Left lung (tissue), 10 donors: ENCODE results near the gene COL21A1. TPM values are rescaled to one million over a fixed set of nuclear protein-coding genes. Genes with fewer than 3 reads are reported as not detected.

ENCODE experiments used
- ATAC-seq: fragments of 200-7000 bp; cut with Tn5 transposase; one replicate; pipeline ENCODE4 v1.9.1; 2020; ENCODE audit warnings: moderate library complexity
- DNase-seq, 4 donors: peaks; one replicate each; pipeline ENCODE4 v3.0.0-alpha.2; 2013 to 2020
- H3K27ac ChIP-seq, 2 donors: fragments of 200-600 bp; sonication (generic) in 1 of 2; one replicate each; pipeline versions ENCODE4 v1.5.0 to v1.8.0; 2020 to 2021
- H3K27me3 ChIP-seq, 2 donors: fragments of 200-600 bp; sonication (generic) in 1 of 2; one replicate each; pipeline versions ENCODE4 v1.5.0 to v1.8.0; 2020 to 2021
- H3K36me3 ChIP-seq, 2 donors: fragments of 200-600 bp; sonication (generic) in 1 of 2; one replicate each; pipeline versions ENCODE4 v1.5.0 to v1.8.0; 2020 to 2021
- H3K4me1 ChIP-seq, 2 donors: fragments of 200-600 bp; one replicate each; pipeline ENCODE4 v1.8.0; 2021
- H3K4me3 ChIP-seq, 2 donors: fragments of 200-600 bp; sonication (generic) in 1 of 2; one replicate each; pipeline versions ENCODE4 v1.5.0 to v1.8.0; 2020 to 2021; ENCODE audit warnings: mild to moderate bottlenecking in 1 of 2
- H3K9me3 ChIP-seq, 2 donors: fragments of 200-600 bp; sonication (generic) in 1 of 2; one replicate each; pipeline versions ENCODE4 v1.5.0 to v1.8.0; 2020 to 2021
- intact Hi-C, 2 donors: fragments of 100-400 bp; cut with DNase I; formaldehyde crosslinking; loops; one replicate each; pipeline versions ENCODE4 v1.11.2 to v1.14.2; 2022
- polyA plus RNA-seq, 6 donors: library from polyadenylated mRNA; unstranded; fragments of 120-200 nt; gene quantifications; one replicate each; pipeline ENCODE4 v1.2.1, GENCODE V29; 2013; ENCODE audit not compliant: insufficient read length in 6 of 6
- total RNA-seq, 2 donors: library from RNA; stranded (reverse); fragmentation: NEBNext Ultra II Directional; extraction: Animal tissue kit (Norgen Biotek cat#: 25700); gene quantifications; one replicate each; pipeline ENCODE4 v1.2.1, GENCODE V29; 2021
- TF ChIP-seq, protein P1 (sequence below), 2 donors: fragments of 200-600 bp; sonication (generic) in 1 of 2; IDR thresholded peaks; one replicate each; pipeline versions ENCODE4 v1.5.0 to v1.8.0; 2021; ENCODE audit warnings: antibody characterized with exemption in 2 of 2
- donor health status: DM: no; HTN: yes; CAD: no.
- donor health status: DM: no; HTN: no; CAD: no.

Gene COL21A1
- total and polyA plus RNA-seq, 8 donors = 6.6 to 190 (median 151) TPM

DNA sequence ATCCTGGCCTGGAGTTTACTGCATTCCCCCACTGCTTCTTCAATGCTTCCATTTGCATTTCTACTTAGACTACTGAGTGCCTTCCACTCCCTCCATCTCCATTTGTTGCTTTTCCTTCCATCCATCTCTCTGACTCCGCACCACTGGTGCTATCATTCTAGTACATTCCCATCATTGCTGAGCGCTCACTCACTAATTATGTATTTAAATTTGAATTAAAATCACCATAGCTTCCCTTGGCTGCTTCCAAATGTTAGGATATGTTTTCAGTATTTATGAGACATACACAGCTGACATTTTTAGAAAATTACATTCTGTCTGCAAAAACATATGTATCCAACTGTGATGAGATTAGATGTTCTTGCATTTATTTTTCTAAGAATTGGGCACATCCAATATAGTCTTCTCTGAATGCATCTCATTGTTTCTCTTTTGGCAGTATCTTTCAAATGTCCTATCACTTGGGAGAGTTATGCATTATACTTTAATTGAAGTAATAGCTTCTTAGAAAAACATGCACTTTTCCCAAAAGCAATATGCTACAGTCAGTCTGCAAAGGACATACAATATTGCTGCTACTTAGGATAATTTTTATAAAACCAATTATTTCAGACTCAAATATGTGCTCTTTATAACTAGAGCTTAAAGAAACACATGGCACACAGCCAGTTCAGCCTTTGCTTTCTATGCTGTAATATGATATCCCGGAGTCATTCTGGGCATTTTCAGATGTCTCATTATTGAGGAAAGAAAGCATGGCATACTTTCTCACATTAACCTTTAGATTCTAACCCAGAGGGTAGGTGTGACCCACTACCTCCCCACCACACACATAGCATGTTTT, 12.1 kb upstream of the COL21A1 start:
- ATAC-seq (no peak), DNase-seq (peak in 2 of 4 donors; percentile 64 to 78)
- no peaks in the 10 kb centered on the region for H3K27me3 ChIP-seq
- no peaks in the 10 kb centered on the region for H3K36me3 ChIP-seq
- no peaks in the 10 kb centered on the region for H3K9me3 ChIP-seq
- no peak overlapping the region for H3K4me3 ChIP-seq
- H3K4me1 ChIP-seq = no peaks in the 10 kb centered on the region
- intact Hi-C loops = no loop called here
- TF ChIP-seq, protein P1, sequence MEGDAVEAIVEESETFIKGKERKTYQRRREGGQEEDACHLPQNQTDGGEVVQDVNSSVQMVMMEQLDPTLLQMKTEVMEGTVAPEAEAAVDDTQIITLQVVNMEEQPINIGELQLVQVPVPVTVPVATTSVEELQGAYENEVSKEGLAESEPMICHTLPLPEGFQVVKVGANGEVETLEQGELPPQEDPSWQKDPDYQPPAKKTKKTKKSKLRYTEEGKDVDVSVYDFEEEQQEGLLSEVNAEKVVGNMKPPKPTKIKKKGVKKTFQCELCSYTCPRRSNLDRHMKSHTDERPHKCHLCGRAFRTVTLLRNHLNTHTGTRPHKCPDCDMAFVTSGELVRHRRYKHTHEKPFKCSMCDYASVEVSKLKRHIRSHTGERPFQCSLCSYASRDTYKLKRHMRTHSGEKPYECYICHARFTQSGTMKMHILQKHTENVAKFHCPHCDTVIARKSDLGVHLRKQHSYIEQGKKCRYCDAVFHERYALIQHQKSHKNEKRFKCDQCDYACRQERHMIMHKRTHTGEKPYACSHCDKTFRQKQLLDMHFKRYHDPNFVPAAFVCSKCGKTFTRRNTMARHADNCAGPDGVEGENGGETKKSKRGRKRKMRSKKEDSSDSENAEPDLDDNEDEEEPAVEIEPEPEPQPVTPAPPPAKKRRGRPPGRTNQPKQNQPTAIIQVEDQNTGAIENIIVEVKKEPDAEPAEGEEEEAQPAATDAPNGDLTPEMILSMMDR (IDR thresholded peaks at IDR 0.05) = no peak
- no peak overlapping the region for H3K27ac ChIP-seq

DNA sequence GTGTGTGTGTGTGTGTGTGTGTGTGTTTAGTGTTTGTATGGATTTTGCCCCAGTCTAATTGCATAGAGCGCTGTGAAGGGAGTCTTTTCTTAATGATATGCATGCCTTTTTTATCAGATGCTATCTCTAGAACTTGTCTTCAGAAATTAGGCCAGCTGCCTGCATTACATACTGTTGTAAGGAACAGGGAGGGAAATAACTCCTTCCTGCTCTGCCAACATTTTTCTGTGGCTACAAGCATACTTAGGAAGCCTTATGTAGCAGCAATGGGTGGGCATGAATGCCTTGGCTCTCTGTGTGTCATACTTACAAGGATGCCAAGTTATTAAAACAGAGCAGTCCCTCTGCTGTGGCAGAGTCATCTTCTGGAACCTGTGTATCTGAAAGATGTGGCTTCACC, 8.0 kb upstream of the COL21A1 start:
- H3K4me1 ChIP-seq = no peaks in the 10 kb centered on the region
- H3K36me3 ChIP-seq = no peaks in the 10 kb centered on the region
- no peak for ATAC-seq
- no peak overlapping the region for H3K4me3 ChIP-seq
- intact Hi-C loops = no loop called here
- no peak for DNase-seq
- H3K27me3 ChIP-seq = no peaks in the 10 kb centered on the region
- H3K9me3 ChIP-seq = no peaks in the 10 kb centered on the region
- no peak overlapping the region for H3K27ac ChIP-seq
- TF ChIP-seq, protein P1 (IDR thresholded peaks at IDR 0.05) = no peak

DNA sequence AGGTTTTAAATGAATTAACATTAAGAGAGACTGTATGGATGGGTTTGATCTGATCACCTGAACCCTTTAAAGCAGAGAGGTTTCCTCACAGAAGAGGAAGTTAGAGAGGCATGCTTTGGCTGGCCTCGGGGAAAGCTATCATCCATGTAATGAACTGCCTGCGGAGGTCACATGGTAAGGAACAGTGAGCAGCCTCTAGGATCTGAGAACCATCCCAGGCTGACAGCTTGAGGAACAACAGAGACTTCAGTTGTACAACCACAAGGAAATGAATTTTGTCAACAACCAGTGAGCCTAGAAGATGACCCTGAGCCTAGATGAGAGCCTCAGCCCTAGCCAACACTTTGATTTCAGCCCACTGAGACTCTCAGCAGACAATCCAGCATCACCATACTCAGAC, 2.9 kb upstream of the COL21A1 start:
- H3K9me3 ChIP-seq = no peaks in the 10 kb centered on the region
- intact Hi-C loops = no loop called here
- no peak overlapping the region for H3K4me3 ChIP-seq
- H3K36me3 ChIP-seq = no peaks in the 10 kb centered on the region
- DNase-seq = no peak
- ATAC-seq = no peak
- TF ChIP-seq, protein P1 (IDR thresholded peaks at IDR 0.05) = no peak
- peaks cover 0 to 28% of the 10 kb centered on the region in 2 donors for H3K27me3 ChIP-seq
- H3K4me1 ChIP-seq = peaks cover 0 to 3% of the 10 kb centered on the region in 2 donors
- no peak overlapping the region for H3K27ac ChIP-seq

DNA sequence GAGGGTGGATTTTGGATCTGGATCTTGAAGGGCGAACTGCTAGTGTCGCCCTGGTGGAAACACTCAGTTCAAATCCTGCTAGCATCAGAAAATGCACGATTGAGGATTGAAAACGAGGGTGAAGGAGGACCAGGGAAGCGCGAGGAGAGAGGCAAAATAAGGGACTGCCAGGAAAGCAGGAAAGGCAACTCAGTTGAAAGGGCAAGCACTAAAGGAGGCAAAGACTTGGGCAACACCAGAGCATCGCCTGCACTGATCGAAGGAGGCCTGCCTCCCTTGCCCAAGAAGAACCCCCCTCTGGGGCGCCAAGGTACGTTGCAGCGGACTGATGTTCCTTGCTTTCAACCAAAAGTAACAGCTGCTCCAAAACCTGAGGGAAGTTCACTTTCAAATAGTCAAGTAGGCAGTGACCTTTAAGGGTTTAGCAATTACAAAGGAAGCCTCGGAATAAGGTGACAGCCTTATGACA, 308 bp upstream of the COL21A1 start:
- intact Hi-C loops = no loop called here
- TF ChIP-seq, protein P1 (IDR thresholded peaks at IDR 0.05) = no peak
- Histone ChIP-seq H3K9me3 (no peaks in the 10 kb centered on the region), H3K4me1 (peaks cover 0 to 19% of the 10 kb centered on the region in 2 donors), H3K4me3 (peak overlapping the region; percentile 29 to 42), H3K27ac (no peak overlapping the region), H3K27me3 (peaks cover 0 to 28% of the 10 kb centered on the region in 2 donors), H3K36me3 (no peaks in the 10 kb centered on the region)
- DNase-seq (no peak), ATAC-seq (peak; percentile 5)

DNA sequence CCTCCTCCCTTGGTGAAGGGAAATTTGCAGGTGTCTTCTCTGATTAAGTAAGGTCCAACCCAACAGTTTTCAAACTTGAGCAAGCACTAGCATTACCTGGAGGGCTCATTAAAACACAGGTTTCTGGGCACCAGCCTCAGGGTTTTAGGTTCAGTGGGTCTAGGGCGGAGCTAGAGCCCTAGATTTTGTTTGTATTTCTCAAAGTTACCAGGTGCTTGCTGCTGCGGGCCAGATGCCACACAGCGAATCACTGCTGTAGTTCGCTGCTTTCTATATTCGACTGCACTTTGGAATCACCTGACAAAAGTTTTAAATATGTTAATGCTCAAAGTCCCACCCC, 869 bp downstream of the COL21A1 start:
- DNase-seq (no peak), ATAC-seq (peak; percentile 74)
- Histone ChIP-seq H3K27ac (no peak overlapping the region), H3K4me3 (peak overlapping the region; percentile 29 to 42), H3K9me3 (no peaks in the 10 kb centered on the region), H3K27me3 (peaks cover 0 to 28% of the 10 kb centered on the region in 2 donors), H3K36me3 (no peaks in the 10 kb centered on the region), H3K4me1 (peaks cover 0 to 19% of the 10 kb centered on the region in 2 donors)
- TF ChIP-seq, protein P1 (IDR thresholded peaks at IDR 0.05) = no peak
- intact Hi-C loops = no loop called here
